Fibroblast of skin of left quadriceps (primary cell): ENCODE data around the gene DNM1.
"Not testable (repeated sequence)": the region's sequence is repeated elsewhere in the genome, so short reads cannot be mapped to it uniquely, and the experiment has no call there.

Experiments used
- DNase-seq, 2 experiments: peaks; one replicate each; pipeline ENCODE4 v3.0.0-alpha.2; 2013; ENCODE audit warnings: low read depth in 2 of 2

DNM1 gene

DNA sequence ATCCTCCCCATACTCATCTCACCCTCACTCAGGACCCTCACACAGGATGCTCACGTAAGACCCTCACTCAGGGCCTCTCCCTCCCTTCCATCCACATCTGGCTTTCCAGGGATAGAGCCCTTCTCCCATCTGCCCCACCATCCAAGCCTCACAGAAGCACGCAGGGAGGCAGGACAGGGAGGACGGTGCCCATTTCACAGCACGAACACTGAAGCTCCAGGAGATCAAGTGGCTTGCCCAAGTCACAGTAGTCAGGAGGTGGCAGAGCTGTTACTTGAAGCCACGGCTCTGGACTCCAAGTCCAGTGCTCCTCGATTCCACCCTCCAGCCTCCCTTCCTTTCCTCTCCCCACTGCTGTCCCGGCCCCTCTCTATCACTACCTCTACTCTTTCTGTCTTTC is 21.7 kb downstream of the DNM1 start:
- no peak for DNase-seq

GRCh38 chr9:128225770-128226411 is 22.7 kb downstream of the DNM1 start:
- no peak for DNase-seq

DNA sequence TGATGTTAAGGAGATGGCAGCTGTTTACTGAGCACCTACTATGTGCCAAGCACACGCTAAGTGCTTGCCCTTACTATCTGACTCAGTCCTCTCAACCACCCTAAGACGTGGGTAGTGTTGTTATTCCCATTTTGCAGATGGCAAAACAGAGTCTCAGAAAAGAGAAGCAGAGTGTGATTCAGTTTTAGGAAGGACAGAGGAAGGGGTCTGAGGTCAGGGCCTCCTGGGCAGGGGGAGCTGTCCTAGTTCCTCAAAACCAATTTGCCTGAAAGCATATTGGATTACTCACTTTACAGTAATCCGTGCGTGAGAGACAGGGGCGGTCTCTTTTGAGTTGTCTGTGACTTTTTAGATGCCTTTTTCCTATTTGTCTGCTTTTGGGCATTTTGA is 23.2 kb downstream of the DNM1 start:
- DNase-seq: no peak

GRCh38 chr9:128230897-128231296 is 27.7 kb downstream of the DNM1 start:
- DNase-seq: not testable (repeated sequence)

GRCh38 chr9:128231638-128232527 is 28.7 kb downstream of the DNM1 start:
- no peak for DNase-seq

GRCh38 chr9:128232528-128233428 is 29.6 kb downstream of the DNM1 start:
- DNase-seq: no peak

DNA sequence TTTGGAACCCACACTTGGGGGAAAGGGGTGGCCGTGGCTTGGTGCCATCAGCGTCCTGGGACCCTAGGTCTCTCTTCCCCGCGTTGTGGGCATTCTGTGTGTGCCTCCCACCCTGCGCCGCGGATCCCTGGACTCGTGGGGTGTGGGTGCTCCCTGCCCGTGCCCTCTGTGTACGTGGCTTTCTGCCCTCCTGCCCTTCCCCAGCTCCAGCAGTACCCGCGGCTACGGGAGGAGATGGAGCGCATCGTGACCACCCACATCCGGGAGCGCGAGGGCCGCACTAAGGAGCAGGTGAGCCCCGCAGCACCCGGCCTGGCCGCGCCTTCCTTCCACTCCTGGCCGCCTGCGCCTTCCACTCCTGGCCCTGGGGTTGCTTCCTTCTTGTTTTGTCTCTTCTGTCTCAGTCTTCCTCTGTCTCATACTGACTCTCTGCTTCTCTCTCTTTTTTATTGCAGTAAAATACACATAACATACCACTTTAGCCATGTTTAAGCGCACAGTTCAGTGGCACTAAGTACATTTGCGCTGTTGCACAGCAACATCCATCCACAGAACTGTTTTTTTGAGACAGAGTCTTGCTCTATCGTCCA is 30.7 kb downstream of the DNM1 start:
- no peak for DNase-seq

DNA sequence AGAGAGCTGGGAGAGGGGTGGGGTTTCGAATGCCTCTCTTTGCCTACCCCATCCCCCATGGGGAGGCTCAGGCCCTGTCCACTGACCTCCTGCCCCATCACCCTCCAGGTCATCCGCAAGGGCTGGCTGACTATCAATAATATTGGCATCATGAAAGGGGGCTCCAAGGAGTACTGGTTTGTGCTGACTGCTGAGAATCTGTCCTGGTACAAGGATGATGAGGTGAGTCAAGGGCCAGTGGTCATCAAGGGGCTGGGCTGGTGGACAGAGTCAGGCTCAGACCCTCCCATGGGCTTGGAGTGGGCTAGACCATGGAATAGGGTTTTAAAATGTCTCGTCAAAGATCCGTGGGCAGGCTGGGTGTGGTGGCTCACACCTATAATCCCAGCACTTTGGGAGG is 38.9 kb downstream of the DNM1 start:
- no peak for DNase-seq

DNA sequence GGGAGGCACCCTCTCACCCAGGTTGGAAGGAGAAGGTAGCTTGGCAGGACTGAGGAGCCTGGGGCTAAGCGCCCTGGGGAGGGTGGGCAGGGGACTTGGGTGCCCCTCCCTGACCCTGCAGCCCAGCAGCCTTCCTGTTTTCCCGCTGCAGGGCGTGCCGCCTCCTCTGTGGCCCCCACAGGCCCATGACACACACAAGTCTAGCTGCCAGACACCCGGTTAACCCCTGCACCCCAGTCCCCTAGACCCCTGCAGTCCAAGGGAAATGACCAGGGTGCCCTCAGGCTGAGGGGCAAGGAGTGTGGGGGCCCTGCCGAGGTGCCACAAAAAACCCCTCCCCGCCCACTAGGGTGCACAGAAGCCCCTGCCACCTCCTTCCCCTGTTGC is 39.6 kb downstream of the DNM1 start:
- no peak for DNase-seq

- peak; percentile 72 to 73 for DNase-seq
These were observed 40.2 kb downstream of the DNM1 start for GRCh38 chr9:128243215-128244018.

DNA sequence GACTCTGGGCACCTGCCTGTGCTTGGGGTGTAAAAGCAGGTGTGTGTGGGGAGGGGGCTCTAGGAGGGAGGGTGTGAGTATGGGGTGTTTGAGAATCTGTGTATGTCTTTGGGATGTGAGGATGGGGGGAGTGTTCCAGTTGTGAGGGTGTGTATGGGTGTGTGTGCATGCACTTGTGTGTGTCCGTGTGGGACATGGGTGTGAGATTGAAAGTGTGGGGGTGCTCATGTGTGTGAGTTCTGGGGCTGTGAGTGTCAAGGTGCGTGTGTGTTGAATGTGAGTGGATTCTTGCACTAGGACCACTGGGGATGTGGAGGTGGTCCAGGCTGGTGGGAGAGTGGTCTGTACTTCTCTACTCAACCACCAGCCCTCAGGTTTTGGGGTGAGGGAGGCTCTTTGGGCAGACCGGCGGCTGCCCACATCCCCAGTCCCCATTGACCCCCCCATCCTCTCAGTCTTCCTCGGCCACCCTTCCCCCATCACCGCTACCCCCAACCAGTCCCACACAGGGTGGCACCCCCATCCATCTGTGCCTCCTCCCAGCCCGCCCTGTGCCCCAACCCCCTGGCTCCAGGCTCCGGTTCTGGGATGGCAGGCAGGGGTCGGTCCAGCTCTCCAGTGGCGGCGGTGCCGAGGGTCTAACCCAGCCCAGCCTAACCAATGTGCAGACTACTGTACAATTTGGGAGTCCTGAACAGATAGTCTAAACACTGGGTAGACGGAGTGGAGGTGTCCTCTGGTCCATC is 41.1 kb downstream of the DNM1 start:
- DNase-seq: no peak

- DNase-seq: peak; percentile 91
These were observed 41.7 kb downstream of the DNM1 start for GRCh38 chr9:128244837-128245231.

DNA sequence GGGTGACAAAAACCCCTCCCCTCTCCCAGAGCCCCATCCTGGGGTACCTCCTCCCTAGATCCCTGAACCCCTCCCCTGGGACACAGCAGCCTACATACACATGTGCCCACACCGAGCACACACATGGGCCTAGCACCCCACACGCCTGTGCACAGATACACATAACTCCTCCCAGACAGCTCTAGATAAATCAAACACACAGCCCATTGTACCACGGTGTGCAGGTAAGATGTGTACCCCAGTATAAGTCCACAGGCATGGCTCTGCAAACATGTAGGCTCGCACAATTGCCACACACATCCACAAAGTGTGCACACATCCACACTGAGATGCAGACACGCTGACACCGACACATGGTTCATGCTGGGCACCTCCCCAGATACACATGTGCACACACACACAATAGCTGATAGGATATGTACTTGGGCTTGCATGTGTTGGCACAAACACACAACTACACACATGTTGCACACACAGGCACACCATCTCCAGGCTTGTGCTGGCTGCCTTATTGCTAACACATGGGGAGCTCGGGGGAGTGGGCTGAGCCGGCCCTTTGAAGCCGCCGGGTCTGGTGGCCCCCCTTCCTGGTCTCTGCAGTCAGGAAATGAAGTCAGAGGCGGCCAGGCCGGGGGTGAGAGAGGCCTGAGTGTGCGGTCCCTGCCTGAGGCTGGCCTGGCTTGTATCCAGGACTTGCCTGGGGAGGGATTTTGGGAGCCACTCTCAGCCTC is 42.4 kb downstream of the DNM1 start:
- DNase-seq: peak; percentile 56 to 58

GRCh38 chr9:128246471-128246870 is 43.3 kb downstream of the DNM1 start:
- DNase-seq: no peak

GRCh38 chr9:128247226-128247803 is 44.1 kb downstream of the DNM1 start:
- no peak for DNase-seq

DNA sequence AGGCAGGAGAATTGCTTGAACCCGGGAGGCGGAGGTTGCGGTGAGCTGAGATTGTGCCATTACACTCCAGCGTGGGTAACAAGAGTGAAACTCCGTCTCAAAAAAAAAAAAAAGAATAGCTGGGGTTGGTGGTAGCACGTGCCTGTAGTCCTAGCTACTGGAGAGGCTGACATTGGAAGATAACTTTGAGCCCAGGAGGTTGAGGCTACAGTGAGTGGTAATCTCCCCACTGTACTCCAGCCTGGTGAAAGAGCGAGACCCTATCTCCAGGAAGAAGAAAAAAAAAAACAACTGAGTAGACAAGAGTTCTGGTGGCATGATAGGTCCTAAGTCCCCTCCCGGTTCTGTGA is 46.4 kb downstream of the DNM1 start:
- DNase-seq: no peak

- DNase-seq: peak in 1 of 2 experiments; percentile 27
These were observed 47.0 kb downstream of the DNM1 start for GRCh38 chr9:128249908-128250838.
